Fibroblast of skin of right biceps (primary cell): ENCODE results near the gene NEK8.
A peak's percentile ranks its signal among the peaks of the same experiment; 100 is the strongest.
"Not testable (repeated sequence)": the region's sequence is repeated elsewhere in the genome, so short reads cannot be mapped to it uniquely, and the experiment has no call there.

ENCODE experiments used
- DNase-seq: peaks from one replicate; pipeline ENCODE4 v3.0.0-alpha.2; 2013

Gene NEK8

GRCh38 chr17:28710861-28711722, 17.5 kb upstream of the NEK8 start:
- DNase-seq, result peak; percentile 93

- DNase-seq, result no peak
Observed at GRCh38 chr17:28711723-28712031, 16.9 kb upstream of the NEK8 start, which contains the start of gene PROCA1. TSS of gene PROCA1 (minus strand) at chr17:28711888. CDS start at chr17:28711660, 228 bp downstream.

GRCh38 chr17:28712032-28712704, 16.4 kb upstream of the NEK8 start:
- DNase-seq, result peak; percentile 36

- no peak for DNase-seq
Observed at GRCh38 chr17:28712705-28713415, 15.7 kb upstream of the NEK8 start.

GRCh38 chr17:28714281-28714680, 14.3 kb upstream of the NEK8 start:
- DNase-seq, result no peak

- DNase-seq, result no peak
Observed at GRCh38 chr17:28715217-28715616, 13.4 kb upstream of the NEK8 start.

GRCh38 chr17:28716740-28717577, 11.6 kb upstream of the NEK8 start:
- DNase-seq, result peak; percentile 55

- peak; percentile 94 for DNase-seq
Observed at GRCh38 chr17:28717578-28718332, 10.8 kb upstream of the NEK8 start, which contains the start of gene RAB34. TSS of gene RAB34 (minus strand) at chr17:28717868. CDS start at chr17:28717266, 602 bp downstream.

GRCh38 chr17:28718333-28719020, 10.1 kb upstream of the NEK8 start:
- peak; percentile 69 for DNase-seq

- no peak for DNase-seq
Observed at GRCh38 chr17:28719021-28719433, 9.6 kb upstream of the NEK8 start.

GRCh38 chr17:28720247-28720996, 8.2 kb upstream of the NEK8 start:
- no peak for DNase-seq

GRCh38 chr17:28720997-28721329, 7.6 kb upstream of the NEK8 start:
- not testable (repeated sequence) for DNase-seq

- DNase-seq, result no peak
Observed at GRCh38 chr17:28722417-28723158, 6.0 kb upstream of the NEK8 start.

- DNase-seq, result no peak
Observed at GRCh38 chr17:28723159-28723835, 5.3 kb upstream of the NEK8 start.

GRCh38 chr17:28723836-28724499, 4.6 kb upstream of the NEK8 start:
- not testable (repeated sequence) for DNase-seq

GRCh38 chr17:28724500-28725165, 4.0 kb upstream of the NEK8 start:
- no peak for DNase-seq

GRCh38 chr17:28725166-28725659, 3.4 kb upstream of the NEK8 start:
- peak; percentile 56 for DNase-seq
